Endothelial cell of umbilical vein (primary cell): Measurements from ENCODE around the gene FBXL12. TPM values are rescaled to one million over a fixed set of nuclear protein-coding genes. Genes with fewer than 3 reads are reported as not detected.

Experiments used
- BruUV-seq: library from RNA; stranded (reverse); fragments of 400-500 nt; replicated peaks from 2 replicates; lab custom pipeline; 2021; lab: Mats Ljungman, UMichigan
- CTCF ChIA-PET: fragments of 300-600, 350-600 bp; sonication (Branson Sonifier 250); formaldehyde crosslinking; loops from one replicate; lab custom pipeline; 2021; ENCODE audit warnings: antibody characterized with exemption, inconsistent platforms; lab: Charles Lee
- POLR2A ChIA-PET: fragments of 300-600, 350-600 bp; sonication (Branson Sonifier 250); formaldehyde crosslinking; loops from one replicate; lab custom pipeline; 2021; ENCODE audit warnings: antibody characterized with exemption, inconsistent platforms; lab: Charles Lee
- DNase-seq: peaks from one replicate; pipeline ENCODE4 v3.0.0-alpha.2; 2011; ENCODE audit warnings: low read depth, low spot score
- FAIRE-seq: peaks from 2 replicates; lab custom pipeline; 2011; peaks lifted over from hg19 to GRCh38; lab: Jason Lieb, UNC
- H2AFZ ChIP-seq: 2 replicates; pipeline ENCODE4 v1.6.0; 2012; ENCODE audit warnings: low read depth, low read length, control low read depth, inconsistent platforms
- H3K27ac ChIP-seq: 2 replicates; pipeline ENCODE4 v1.5.1; 2011; ENCODE audit warnings: low read depth, mild to moderate bottlenecking, control low read depth, low read length, moderate library complexity; ENCODE audit not compliant: insufficient read depth
- H3K27me3 ChIP-seq, 2 experiments: 2 replicates each; pipeline versions ENCODE4 v1.6.0 to v1.6.1; 2011; ENCODE audit warnings: low read length in 2 of 2, mixed read lengths in 1 of 2; ENCODE audit not compliant: control insufficient read depth in 2 of 2, insufficient read depth in 2 of 2
- H3K36me3 ChIP-seq, 2 experiments: 2 replicates in 1 of 2; 3 replicates in 1 of 2; pipeline ENCODE4 v1.5.1; 2011; ENCODE audit warnings: low read length in 2 of 2, mild to moderate bottlenecking in 1 of 2, moderate library complexity in 1 of 2; ENCODE audit not compliant: control insufficient read depth in 2 of 2, insufficient read depth in 2 of 2; ENCODE audit errors: extremely low read depth in 1 of 2
- H3K4me1 ChIP-seq: 3 replicates; pipeline ENCODE4 v1.5.1; 2011; ENCODE audit warnings: mild to moderate bottlenecking, low read length; ENCODE audit not compliant: control insufficient read depth, insufficient read depth; ENCODE audit errors: extremely low read depth
- H3K4me2 ChIP-seq: 2 replicates; pipeline ENCODE4 v1.6.1; 2011; ENCODE audit warnings: low read length, control low read depth, mixed read lengths; ENCODE audit not compliant: insufficient read depth
- H3K4me3 ChIP-seq, 3 experiments: fragments of 200-600 bp in 1 of 3; sonication (generic), shearing (Covaris generic) in 1 of 3; replicated peaks in 1 of 3; 2 replicates each; pipeline ENCODE4 v1.5.1; 2011 to 2016; ENCODE audit warnings: control low read depth in 3 of 3, low read length in 3 of 3, mild to moderate bottlenecking in 2 of 3, inconsistent platforms in 1 of 3, low read depth in 1 of 3, moderate library complexity in 1 of 3; ENCODE audit not compliant: insufficient read depth in 1 of 3
- H3K79me2 ChIP-seq: 2 replicates; pipeline ENCODE4 v1.6.0; 2012; ENCODE audit warnings: low read length, inconsistent platforms; ENCODE audit not compliant: control insufficient read depth, insufficient read depth
- H3K9ac ChIP-seq: replicated peaks from 2 replicates; pipeline ENCODE3; 2011; ENCODE audit warnings: low read length, control low read depth; ENCODE audit not compliant: insufficient read depth; ENCODE audit errors: extremely low read depth
- H3K9me1 ChIP-seq: replicated peaks from 3 replicates; pipeline ENCODE4 v1.6.0; 2011; ENCODE audit warnings: mild to moderate bottlenecking, low read length; ENCODE audit not compliant: control insufficient read depth, insufficient read depth; ENCODE audit errors: extremely low read depth
- H3K9me3 ChIP-seq: replicated peaks from 2 replicates; pipeline ENCODE4 v1.5.1; 2012; ENCODE audit warnings: low read length, inconsistent platforms; ENCODE audit not compliant: control insufficient read depth, insufficient read depth
- H4K20me1 ChIP-seq: replicated peaks from 2 replicates; pipeline ENCODE3; 2011; ENCODE audit warnings: mild to moderate bottlenecking, low read length; ENCODE audit not compliant: control insufficient read depth, insufficient read depth; ENCODE audit errors: extremely low read depth
- EZH2 ChIP-seq: IDR thresholded peaks from 2 replicates; pipeline ENCODE4 v1.6.1; 2012; ENCODE audit warnings: borderline replicate concordance, low read depth, mild to moderate bottlenecking, moderate library complexity, low read length, inconsistent platforms; ENCODE audit not compliant: severe bottlenecking
- FOS ChIP-seq: IDR thresholded peaks from 2 replicates; pipeline ENCODE4 v1.6.1; 2011; ENCODE audit warnings: mild to moderate bottlenecking, low read length, moderate library complexity, borderline replicate concordance; ENCODE audit not compliant: insufficient read depth
- GATA2 ChIP-seq: IDR thresholded peaks from 2 replicates; pipeline ENCODE4 v1.7.0; 2011; ENCODE audit warnings: low read depth, mild to moderate bottlenecking, moderate library complexity, mixed read lengths, low read length; ENCODE audit not compliant: insufficient read length, insufficient read depth
- JUN ChIP-seq: IDR thresholded peaks from 2 replicates; pipeline ENCODE4 v1.6.1; 2011; ENCODE audit warnings: borderline replicate concordance, low read depth; ENCODE audit not compliant: insufficient read length, insufficient read depth
- MYC ChIP-seq: IDR thresholded peaks from one replicate; pipeline ENCODE4 v1.6.1; 2011; ENCODE audit warnings: mild to moderate bottlenecking, low read depth, low read length
- POLR2A ChIP-seq: IDR thresholded peaks from 2 replicates; pipeline ENCODE4 v1.6.1; 2012; ENCODE audit warnings: low read depth, mild to moderate bottlenecking, control low read depth, low read length
- POLR2AphosphoS5 ChIP-seq: IDR thresholded peaks from 2 replicates; pipeline ENCODE4 v1.6.1; 2012; ENCODE audit warnings: low read depth, mild to moderate bottlenecking, control low read depth, low read length, moderate library complexity; ENCODE audit not compliant: insufficient read depth
- dilution Hi-C: fragments of 300-500 bp; cut with MboI; formaldehyde crosslinking; loops from one replicate; pipeline ENCODE4 v1.15.0; 2019; ENCODE audit warnings: low sequenced_read_pairs; ENCODE audit not compliant: extremely low pct_ligation_motif_present
- intact Hi-C: fragments of 100-400 bp; cut with micrococcal nuclease; formaldehyde crosslinking; loops from one replicate; pipeline ENCODE4 v1.10.0; 2022
- polyA plus RNA-seq, 4 experiments: library from polyadenylated mRNA; depleted of rRNA in 3 of 4; stranded (reverse) in 3 of 4; unstranded in 1 of 4; fragments of >200 nt; gene quantifications; 2 replicates each; pipeline versions ENCODE4 v1.2.1 to v1.2.3, GENCODE V29; 2011 to 2012; ENCODE audit warnings: missing spikeins in 1 of 4
- total RNA-seq: library from RNA; stranded (reverse); gene quantifications from 2 replicates; pipeline ENCODE4 v1.2.3, GENCODE V29; 2021
- TF ChIP-seq, protein P1 (sequence below), 2 donors: IDR thresholded peaks; 1 replicate in 1 of 2; 2 replicates in 1 of 2; pipeline ENCODE4 v1.5.1; 2011; ENCODE audit warnings: low read length in 2 of 2, mild to moderate bottlenecking in 2 of 2, moderate library complexity in 2 of 2, control low read depth in 1 of 2, inconsistent platforms in 1 of 2, low read depth in 1 of 2; ENCODE audit not compliant: insufficient read depth in 1 of 2; ENCODE audit errors: extremely low read depth in 1 of 2
- TF ChIP-seq, protein P2 (sequence below): IDR thresholded peaks from 2 replicates; pipeline ENCODE4 v1.6.1; 2011; ENCODE audit not compliant: insufficient read depth, insufficient read length

FBXL12 gene
- total and polyA plus RNA-seq, 2 donors (not counting 3 experiments of a cell fraction or from before 2014, with no cell fraction given) = 26.9 to 33.3 TPM

DNA sequence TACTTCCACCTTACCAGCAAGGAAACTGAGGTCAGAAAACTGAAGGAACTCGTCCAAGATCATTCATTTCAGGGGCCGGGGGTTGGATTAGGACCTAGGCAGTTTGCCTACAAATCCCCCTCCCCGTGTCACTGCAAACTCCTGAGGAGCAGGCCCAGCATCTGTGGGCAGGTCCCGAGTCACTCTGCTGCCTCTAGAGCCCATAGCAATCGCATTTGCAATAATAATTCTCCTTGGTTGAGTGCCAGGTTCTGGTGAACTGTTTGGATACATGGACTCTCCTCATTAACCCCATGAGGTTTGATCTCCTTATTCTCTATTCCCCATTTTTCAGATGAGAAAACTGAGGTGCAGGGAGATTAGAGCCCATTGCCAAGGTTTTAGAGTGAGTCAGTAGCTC is 17.1 kb upstream of the FBXL12 start:
- TF ChIP-seq MYC (no peak), FOS (no peak), POLR2AphosphoS5 (no peak), GATA2 (no peak), EZH2 (no peak), JUN (no peak), POLR2A (no peak)
- TF ChIP-seq, protein P1, sequence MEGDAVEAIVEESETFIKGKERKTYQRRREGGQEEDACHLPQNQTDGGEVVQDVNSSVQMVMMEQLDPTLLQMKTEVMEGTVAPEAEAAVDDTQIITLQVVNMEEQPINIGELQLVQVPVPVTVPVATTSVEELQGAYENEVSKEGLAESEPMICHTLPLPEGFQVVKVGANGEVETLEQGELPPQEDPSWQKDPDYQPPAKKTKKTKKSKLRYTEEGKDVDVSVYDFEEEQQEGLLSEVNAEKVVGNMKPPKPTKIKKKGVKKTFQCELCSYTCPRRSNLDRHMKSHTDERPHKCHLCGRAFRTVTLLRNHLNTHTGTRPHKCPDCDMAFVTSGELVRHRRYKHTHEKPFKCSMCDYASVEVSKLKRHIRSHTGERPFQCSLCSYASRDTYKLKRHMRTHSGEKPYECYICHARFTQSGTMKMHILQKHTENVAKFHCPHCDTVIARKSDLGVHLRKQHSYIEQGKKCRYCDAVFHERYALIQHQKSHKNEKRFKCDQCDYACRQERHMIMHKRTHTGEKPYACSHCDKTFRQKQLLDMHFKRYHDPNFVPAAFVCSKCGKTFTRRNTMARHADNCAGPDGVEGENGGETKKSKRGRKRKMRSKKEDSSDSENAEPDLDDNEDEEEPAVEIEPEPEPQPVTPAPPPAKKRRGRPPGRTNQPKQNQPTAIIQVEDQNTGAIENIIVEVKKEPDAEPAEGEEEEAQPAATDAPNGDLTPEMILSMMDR (IDR thresholded peaks at IDR 0.05; ENCODE audit: extremely low read depth in 1 of 2, insufficient read depth in 1 of 2, low read depth in 1 of 2, low read length in 2 of 2) = no peak
- TF ChIP-seq, protein P2, sequence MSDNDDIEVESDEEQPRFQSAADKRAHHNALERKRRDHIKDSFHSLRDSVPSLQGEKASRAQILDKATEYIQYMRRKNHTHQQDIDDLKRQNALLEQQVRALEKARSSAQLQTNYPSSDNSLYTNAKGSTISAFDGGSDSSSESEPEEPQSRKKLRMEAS = no peak
- peaks cover 15% of the 10 kb centered on the region for H3K79me2 ChIP-seq
- H3K9ac ChIP-seq = peak overlapping the region; percentile 71
- no peaks in the 10 kb centered on the region for H3K9me1 ChIP-seq
- ChIA-PET CTCF (no interaction called here), POLR2A (no interaction called here)
- H2AFZ ChIP-seq = no peak overlapping the region
- dilution Hi-C loops (no loop called here), intact Hi-C loops (no loop called here)
- no peaks in the 10 kb centered on the region for H4K20me1 ChIP-seq
- H3K4me1 ChIP-seq = peaks cover 9% of the 10 kb centered on the region
- peak overlapping the region; percentile 95 for H3K4me2 ChIP-seq
- no peak overlapping the region for H3K27ac ChIP-seq
- BruUV-seq = TSS peak; percentile 25
- H3K4me3 ChIP-seq = peak overlapping the region; percentile 80 to 87 (median 86)
- H3K9me3 ChIP-seq = no peaks in the 10 kb centered on the region
- no peaks in the 10 kb centered on the region for H3K27me3 ChIP-seq
- DNase-seq = no peak
- peaks cover 3 to 6% of the 10 kb centered on the region in 2 experiments for H3K36me3 ChIP-seq
- FAIRE-seq = peak; percentile 52
